Testis (tissue), 3 donors: ENCODE results near the gene MAN2A2. TPM values are rescaled to one million over a fixed set of nuclear protein-coding genes. Genes with fewer than 3 reads are reported as not detected.

Experiments
- DNase-seq: peaks from one replicate; pipeline ENCODE4 v3.0.0-alpha.2; 2019
- H3K27ac ChIP-seq, 2 donors: fragments of 200-600 bp; sonication (generic); one replicate each; pipeline ENCODE4 v1.5.1; 2019
- H3K27me3 ChIP-seq: fragments of 200-600 bp; sonication (generic); one replicate; pipeline ENCODE4 v1.5.1; 2019
- H3K36me3 ChIP-seq: fragments of 200-600 bp; sonication (generic); one replicate; pipeline ENCODE4 v1.5.1; 2017; ENCODE audit warnings: low read depth; ENCODE audit errors: missing control alignments
- H3K4me1 ChIP-seq: fragments of 200-600 bp; sonication (generic); one replicate; pipeline ENCODE4 v1.5.1; 2019
- H3K4me3 ChIP-seq, 2 donors: fragments of 200-600 bp; sonication (generic); one replicate each; pipeline ENCODE4 v1.5.1; 2017 to 2019
- H3K9me3 ChIP-seq: fragments of 200-600 bp; sonication (generic); one replicate; pipeline ENCODE4 v1.5.1; 2017
- POLR2A ChIP-seq: fragments of 450-650 bp; IDR thresholded peaks from one replicate; pipeline ENCODE4 v1.6.1; 2017; ENCODE audit warnings: antibody characterized with exemption, mild to moderate bottlenecking, moderate library complexity
- WGBS, 2 donors: methylation state at CpG; one replicate each; pipeline ENCODE4 v1.1.5; 2018; 5-methylcytosine and 5-hydroxymethylcytosine counted together
- intact Hi-C: fragments of 100-400 bp; cut with DNase I; formaldehyde crosslinking; loops from one replicate; pipeline ENCODE4 v1.15.1; 2023; ENCODE audit warnings: low total_unique reads
- polyA plus RNA-seq: library from polyadenylated mRNA; stranded (reverse); fragments of 350-450 nt; fragmentation: Illumina TruSeq; extraction: RNeasy Lipid Tissue Mini Kit (QIAGEN cat#74804); gene quantifications from one replicate; pipeline ENCODE4 v1.2.3, GENCODE V29; 2014; ENCODE audit warnings: low read depth, low replicate concordance; ENCODE audit not compliant: insufficient read depth
- total RNA-seq, 2 donors: library from RNA; depleted of rRNA; stranded (reverse); fragments of >200 nt; gene quantifications; one replicate each; pipeline ENCODE4 v1.2.3, GENCODE V29; 2016
- TF ChIP-seq, protein P1 (sequence below), 3 experiments: fragments of 450-650 bp in 2 of 3; fragments of 200-600 bp in 1 of 3; sonication (generic) in 1 of 3; IDR thresholded peaks; one replicate each; pipeline ENCODE4 v1.5.1; 2016 to 2019; ENCODE audit warnings: antibody characterized with exemption in 3 of 3, mild to moderate bottlenecking in 2 of 3, moderate library complexity in 1 of 3

Gene MAN2A2
- total and polyA plus RNA-seq, 3 donors from 2014 or later = 101 to 151 (median 128) TPM

DNA sequence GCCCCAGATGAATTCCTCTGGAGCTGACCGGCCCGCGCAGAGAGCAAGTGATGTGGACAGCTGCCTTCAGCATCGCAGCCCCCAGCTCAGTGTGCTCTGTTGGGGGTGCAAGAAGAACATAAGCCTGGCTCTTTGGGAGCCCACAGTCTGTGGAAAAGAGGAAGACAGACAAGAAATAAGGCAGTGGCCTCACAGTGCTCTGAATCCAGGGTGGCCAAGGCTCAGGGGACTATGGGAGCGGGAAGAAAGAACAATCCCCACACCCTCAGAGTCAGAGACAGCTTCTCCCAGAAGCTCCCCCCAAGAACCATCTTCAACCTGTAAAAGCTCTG, 29.5 kb downstream of the MAN2A2 start:
- DNase-seq = no peak
- H3K27me3 ChIP-seq = no peaks in the 10 kb centered on the region
- no peaks in the 10 kb centered on the region for H3K36me3 ChIP-seq
- H3K4me3 ChIP-seq = peak overlapping the region; percentile 66 to 79
- H3K27ac ChIP-seq = peak overlapping the region; percentile 74 to 88
- H3K9me3 ChIP-seq = no peaks in the 10 kb centered on the region
- intact Hi-C loops = no loop called here
- 9 to 14% methylated on average over 2 to 5 of the region's 5 CpGs for WGBS, 2 donors
- TF ChIP-seq, protein P1, sequence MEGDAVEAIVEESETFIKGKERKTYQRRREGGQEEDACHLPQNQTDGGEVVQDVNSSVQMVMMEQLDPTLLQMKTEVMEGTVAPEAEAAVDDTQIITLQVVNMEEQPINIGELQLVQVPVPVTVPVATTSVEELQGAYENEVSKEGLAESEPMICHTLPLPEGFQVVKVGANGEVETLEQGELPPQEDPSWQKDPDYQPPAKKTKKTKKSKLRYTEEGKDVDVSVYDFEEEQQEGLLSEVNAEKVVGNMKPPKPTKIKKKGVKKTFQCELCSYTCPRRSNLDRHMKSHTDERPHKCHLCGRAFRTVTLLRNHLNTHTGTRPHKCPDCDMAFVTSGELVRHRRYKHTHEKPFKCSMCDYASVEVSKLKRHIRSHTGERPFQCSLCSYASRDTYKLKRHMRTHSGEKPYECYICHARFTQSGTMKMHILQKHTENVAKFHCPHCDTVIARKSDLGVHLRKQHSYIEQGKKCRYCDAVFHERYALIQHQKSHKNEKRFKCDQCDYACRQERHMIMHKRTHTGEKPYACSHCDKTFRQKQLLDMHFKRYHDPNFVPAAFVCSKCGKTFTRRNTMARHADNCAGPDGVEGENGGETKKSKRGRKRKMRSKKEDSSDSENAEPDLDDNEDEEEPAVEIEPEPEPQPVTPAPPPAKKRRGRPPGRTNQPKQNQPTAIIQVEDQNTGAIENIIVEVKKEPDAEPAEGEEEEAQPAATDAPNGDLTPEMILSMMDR (IDR thresholded peaks at IDR 0.05) = no peak
- TF ChIP-seq POLR2A = no peak
- H3K4me1 ChIP-seq = peaks cover 41% of the 10 kb centered on the region

DNA sequence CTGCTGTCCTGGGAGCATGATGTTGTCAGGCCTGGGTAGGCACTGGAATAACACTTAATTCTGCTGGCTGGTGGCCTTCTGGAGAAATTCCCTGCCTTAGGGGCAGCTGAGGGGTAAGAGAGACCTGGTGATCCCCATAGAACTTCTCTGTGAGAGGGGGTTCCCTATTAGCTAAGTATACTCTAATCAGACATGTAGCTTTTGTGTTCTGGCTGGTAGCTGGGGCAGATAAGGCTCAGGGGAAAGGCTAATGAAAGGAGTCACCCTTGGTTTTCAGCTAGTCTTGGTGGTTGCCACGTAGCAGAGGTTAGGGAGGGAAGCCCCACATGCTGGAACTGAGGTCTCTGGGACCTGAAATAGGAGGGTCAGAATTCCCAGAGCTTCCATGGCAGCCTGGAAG, 30.2 kb downstream of the MAN2A2 start:
- H3K4me1 ChIP-seq = peaks cover 41% of the 10 kb centered on the region
- WGBS, 2 donors = 75 to 85% methylated on average over 1 of the region's 1 CpG
- H3K36me3 ChIP-seq = no peaks in the 10 kb centered on the region
- H3K27ac ChIP-seq = no peak overlapping the region
- no peak for DNase-seq
- TF ChIP-seq, protein P1 (IDR thresholded peaks at IDR 0.05) = no peak
- no peak for TF ChIP-seq POLR2A
- no peaks in the 10 kb centered on the region for H3K9me3 ChIP-seq
- no peaks in the 10 kb centered on the region for H3K27me3 ChIP-seq
- H3K4me3 ChIP-seq = no peak overlapping the region
- intact Hi-C loops = no loop called here

DNA sequence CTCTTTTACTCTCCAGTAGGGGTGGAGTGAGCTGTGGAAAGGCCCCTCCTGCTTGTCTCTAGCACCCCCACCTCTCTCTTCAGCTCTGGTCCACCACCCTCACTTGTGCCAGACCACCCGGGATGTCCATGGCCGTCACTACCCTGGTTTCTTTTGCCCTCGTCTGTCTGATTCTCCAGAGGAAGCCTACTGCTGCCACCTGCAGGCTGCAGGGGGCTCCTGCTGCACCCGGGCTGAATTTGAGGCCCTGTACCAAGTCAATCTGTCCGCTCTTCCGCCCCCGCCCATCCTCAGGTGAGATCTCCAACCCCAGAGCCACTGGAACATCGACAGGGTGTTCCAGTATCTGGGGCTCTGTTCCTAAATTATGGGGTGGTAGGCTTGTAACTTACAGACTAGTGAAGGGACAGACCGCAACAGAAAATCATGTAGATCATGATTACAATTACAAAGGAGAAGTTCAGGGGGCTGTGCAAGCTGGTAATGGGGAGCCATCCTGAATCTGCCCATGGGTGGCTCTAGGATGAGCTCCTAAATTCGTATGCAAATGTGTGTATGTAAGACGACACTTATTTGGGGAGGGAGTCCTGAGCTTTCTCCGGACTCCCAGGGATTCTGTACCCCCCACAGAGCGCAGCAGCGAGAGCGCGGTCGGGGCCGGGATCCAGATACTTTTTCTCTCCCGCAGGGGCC, 31.3 kb downstream of the MAN2A2 start:
- Histone ChIP-seq H3K9me3 (no peaks in the 10 kb centered on the region), H3K36me3 (no peaks in the 10 kb centered on the region), H3K27ac (peak overlapping the region; percentile 63 to 87), H3K4me1 (peaks cover 41% of the 10 kb centered on the region), H3K4me3 (peak overlapping the region; percentile 62 to 72), H3K27me3 (no peaks in the 10 kb centered on the region)
- 1% methylated on average over 12 to 19 of the region's 19 CpGs for WGBS, 2 donors
- DNase-seq = peak; percentile 89
- intact Hi-C loops = no loop called here
- TF ChIP-seq, protein P1 (IDR thresholded peaks at IDR 0.05) = peak; percentile 56 to 81 (median 63)
- TF ChIP-seq POLR2A = no peak

DNA sequence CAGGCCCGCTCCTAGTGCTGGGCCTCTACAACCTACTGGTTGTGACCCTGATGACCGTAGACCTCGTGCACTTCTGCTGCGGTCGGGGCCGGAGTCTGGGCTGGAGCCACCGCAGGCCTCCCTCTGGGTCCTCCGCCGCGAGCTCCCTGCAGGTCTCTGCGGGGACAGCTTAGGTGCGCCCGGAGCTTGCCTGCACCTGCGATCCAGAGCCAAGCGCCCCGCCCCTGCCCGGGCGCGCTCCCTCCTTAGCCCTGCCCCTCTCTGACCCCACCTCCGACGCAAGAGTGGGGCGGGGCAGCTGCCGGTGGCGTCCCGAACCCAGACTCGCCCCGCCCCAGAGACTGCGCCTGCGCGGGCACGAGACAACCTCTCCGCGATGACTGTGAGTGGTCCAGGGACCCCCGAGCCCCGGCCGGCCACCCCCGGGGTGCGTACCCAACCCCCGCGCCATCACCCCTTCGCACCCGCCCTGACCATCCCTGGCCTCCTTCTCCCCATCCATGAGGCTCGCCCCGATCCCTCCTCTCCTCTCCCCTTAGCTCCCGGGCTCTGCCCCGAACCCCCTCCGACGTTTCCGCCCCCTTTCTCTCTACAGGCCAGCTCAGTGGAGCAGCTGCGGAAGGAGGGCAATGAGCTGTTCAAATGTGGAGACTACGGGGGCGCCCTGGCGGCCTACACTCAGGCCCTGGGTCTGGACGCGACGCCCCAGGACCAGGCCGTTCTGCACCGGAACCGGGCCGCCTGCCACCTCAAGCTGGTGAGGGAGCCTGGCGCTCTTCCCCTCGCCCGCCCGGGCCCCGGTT, 32.0 kb downstream of the MAN2A2 start, which contains the start of gene UNC45A:
Gene UNC45A, plus strand, starts transcription at position 337 of the 803 bp plus-strand sequence. Its CDS starts 40 bp downstream, at position 377.
- H3K4me1 ChIP-seq = peaks cover 41% of the 10 kb centered on the region

More for the DNA sequence above, 32.0 kb downstream of the MAN2A2 start, which contains the start of gene UNC45A:
- Histone ChIP-seq H3K9me3 (no peaks in the 10 kb centered on the region), H3K27ac (peak within 1 kb of the TSS; percentile 63 to 87), H3K4me3 (peak within 1 kb of the TSS; percentile 62 to 72), H3K27me3 (no peaks in the 10 kb centered on the region), H3K36me3 (no peaks in the 10 kb centered on the region)
- TF ChIP-seq, protein P1 (IDR thresholded peaks at IDR 0.05) = no peak
- no peak for TF ChIP-seq POLR2A
- WGBS, 2 donors = 0 to 4% methylated on average over 3 to 37 of the region's 65 CpGs
- intact Hi-C loops = no loop called here
- DNase-seq = peak; percentile 95
